Cardiac septum (tissue), 1 donor: ENCODE results near the gene KSR2. TPM values are rescaled to one million over a fixed set of nuclear protein-coding genes. Genes with fewer than 3 reads are reported as not detected.

Source experiments
- DNase-seq: peaks from one replicate; pipeline ENCODE4 v3.0.0-alpha.2; 2020; ENCODE audit warnings: low spot score
- intact Hi-C: fragments of 100-400 bp; cut with DNase I; formaldehyde crosslinking; loops from one replicate; pipeline ENCODE4 v1.14.0; 2022
- total RNA-seq: library from RNA; stranded (reverse); fragmentation: NEBNext Ultra II Directional; extraction: Animal tissue kit (Norgen Biotek cat#: 25700); gene quantifications from one replicate; pipeline ENCODE4 v1.2.1, GENCODE V29; 2021
- donor health status: DM: no; HTN: no; CAD: no.

The KSR2 gene
- total RNA-seq, 1 donor from 2014 or later = not detected

DNA sequence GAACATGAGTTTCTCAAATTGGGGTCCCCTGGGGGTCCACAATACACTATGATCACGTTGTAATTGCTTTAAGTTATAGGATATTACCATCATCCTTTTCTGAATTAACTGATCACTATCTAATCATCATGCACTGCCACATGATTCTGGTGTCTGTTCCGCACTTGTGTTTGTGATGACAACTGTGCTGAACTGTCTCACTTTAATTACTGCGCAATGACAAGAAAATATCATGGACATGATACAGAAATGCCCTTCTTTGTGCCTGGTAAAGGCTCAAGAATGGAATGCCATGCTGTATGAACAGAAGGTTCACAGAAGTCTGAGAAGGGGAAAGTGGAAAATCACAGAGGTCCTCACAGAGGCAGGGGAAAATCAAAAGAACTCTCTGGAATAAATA is 541.6 kb downstream of the KSR2 start:
- intact Hi-C loops = no loop called here
- no peak for DNase-seq

DNA sequence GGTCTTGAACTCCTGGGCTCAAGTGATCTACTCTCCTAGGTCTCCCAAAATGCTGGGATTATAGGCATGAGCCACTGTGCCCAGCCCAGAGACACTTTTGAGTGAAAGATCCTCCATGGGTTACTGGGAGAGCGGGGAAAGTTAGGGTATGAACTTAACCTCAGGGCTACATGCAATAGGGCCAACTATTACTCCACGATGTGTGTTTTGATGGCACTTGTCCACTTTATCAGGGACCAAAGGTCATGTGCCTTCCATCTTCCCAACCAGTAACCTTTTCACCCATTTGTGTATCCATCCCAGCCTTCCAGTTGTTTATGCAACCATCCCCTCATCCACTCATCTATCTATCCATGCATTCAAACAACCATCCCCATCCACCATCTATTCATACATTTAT is 546.8 kb downstream of the KSR2 start:
- intact Hi-C loops = no loop called here
- no peak for DNase-seq

DNA sequence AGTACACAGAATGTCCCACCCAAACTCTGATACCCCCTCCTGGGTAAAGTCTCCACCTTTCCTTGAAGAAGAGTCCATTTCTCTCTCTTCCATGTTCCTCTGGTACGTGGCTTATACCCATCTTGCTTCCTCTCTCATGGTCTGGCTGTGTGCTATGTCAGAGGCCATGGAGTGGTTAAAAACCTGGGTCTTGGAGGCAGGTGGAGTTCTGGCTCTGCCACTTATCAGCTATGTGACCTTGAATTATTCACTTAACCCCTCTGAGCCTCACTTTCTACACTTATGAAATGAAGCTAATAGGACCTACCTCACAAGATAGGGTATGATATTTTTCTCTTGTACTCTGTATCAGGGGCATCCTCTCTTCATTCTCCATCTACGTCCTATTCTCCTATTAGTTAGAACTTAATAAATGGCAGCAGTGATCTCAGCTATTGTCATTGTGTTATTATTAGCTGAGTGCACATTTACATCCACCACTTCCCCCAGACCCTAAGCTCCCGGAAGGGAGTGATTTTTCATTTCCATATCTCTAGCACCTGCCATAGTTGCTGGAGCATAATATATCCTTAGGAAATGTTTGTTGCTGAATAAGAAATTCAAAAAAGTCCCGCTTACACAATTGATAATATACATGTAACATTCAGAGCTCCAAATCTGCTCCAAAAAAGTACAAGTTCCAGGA is 547.6 kb downstream of the KSR2 start:
- DNase-seq = no peak
- intact Hi-C loops = no loop called here

DNA sequence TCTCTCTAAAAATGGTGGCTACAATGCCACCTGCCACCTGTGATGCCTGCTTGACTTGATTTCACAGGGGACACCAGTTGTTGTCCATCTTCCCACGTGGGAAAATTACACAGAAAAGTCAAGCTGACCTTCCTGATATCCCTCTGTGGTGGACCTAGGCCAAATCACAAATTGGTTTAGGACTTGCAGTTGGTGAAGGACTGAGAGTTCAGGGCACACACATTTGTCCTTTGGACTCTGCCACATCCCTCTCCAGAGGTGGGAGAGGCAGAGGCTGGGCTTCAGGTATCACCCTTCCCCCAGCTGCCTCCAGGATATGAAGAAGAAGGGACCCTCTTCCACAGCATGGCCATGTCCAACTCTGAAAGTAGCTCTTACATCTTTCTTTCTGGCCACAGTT is 551.8 kb downstream of the KSR2 start:
- intact Hi-C loops = no loop called here
- no peak for DNase-seq

DNA sequence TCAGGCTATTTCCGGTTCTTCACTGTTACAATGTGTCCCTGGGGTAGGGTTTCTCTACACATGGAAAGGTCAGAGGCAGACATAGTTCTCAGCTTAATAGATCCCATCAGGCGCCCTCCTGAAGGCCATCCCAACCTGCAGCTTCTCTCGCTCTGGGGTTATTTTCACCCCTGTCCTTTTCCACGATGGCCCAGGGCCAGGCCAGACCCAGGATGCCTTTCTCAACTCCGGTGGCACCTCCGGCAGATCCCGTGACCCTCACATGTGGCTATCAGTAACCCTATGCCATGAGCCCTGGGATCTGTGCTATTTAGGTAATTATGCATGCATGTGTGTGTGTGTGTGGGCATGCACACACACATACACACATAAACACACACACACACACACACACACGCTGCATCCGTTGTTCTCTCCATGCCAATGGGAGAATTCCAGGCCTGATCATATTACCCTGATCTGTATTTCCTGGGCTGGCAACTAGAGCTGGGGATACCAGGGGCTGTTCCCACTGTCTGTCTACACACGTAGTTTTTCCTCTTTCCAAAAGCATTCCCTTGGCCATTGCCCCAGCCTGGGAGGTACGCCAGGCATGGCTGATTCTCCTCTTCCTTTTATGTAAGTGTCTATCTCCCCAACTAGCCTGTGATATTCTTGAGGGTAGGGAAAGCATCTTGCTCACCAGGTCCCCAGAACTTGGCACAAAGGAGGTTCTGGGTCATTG is 556.2 kb downstream of the KSR2 start:
- DNase-seq = no peak
- intact Hi-C loops = no loop called here

GRCh38 chr12:117409286-117409685 is 559.5 kb downstream of the KSR2 start:
- intact Hi-C loops = no loop called here

GRCh38 chr12:117408161-117408791 is 560.5 kb downstream of the KSR2 start:
- intact Hi-C loops = no loop called here
- no peak for DNase-seq

More at GRCh38 chr12:117409286-117409685, 559.5 kb downstream of the KSR2 start:
- no peak for DNase-seq

DNA sequence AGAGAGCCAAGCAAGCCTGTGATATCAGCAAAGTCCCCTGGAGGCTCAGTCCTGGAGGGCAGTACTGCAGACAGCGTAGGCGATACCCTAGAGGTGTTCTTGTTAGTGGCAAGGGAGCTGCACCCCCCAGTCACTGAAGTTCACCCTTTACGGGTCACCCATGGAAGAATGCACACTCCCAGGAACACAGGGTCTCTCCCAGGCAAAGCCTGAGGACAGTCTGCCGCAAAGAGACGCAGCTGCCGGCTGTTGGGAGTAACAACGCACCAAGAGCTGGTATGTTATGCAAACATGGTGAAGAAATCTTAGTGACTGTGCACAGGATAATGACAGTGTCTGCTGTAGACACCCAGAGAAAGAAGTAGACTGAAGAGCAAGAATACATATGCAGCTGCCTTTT is 563.9 kb downstream of the KSR2 start:
- DNase-seq = no peak
- intact Hi-C loops = no loop called here

GRCh38 chr12:117404203-117404853 is 564.5 kb downstream of the KSR2 start:
- intact Hi-C loops = no loop called here
- no peak for DNase-seq

GRCh38 chr12:117403586-117404139 is 565.1 kb downstream of the KSR2 start:
- no peak for DNase-seq
- intact Hi-C loops = no loop called here

Other genes starting within 250 kb of the KSR2 start
- 2.6 TPM for gene RFC5, start 47.7 kb upstream of the KSR2 start, total RNA-seq
- gene WSB2, start 92.2 kb upstream of the KSR2 start, total RNA-seq = 95.3 TPM
- gene VSIG10, start 135.0 kb upstream of the KSR2 start, total RNA-seq = 10.0 TPM
- gene PEBP1, start 167.1 kb upstream of the KSR2 start, total RNA-seq = 344 TPM